ENCODE data around the gene MRPL17.

MRPL17 gene

GRCh38 chr11:6682936-6683861 lies at the start of gene MRPL17:
Gene MRPL17, minus strand, starts transcription at chr11:6683340. Its CDS starts 44 bp downstream, at chr11:6683296.
- H3K4me3 ChIP-seq (replicated peaks; ENCODE audit: low read depth, low read length), result peak within 1 kb of the TSS; percentile 85
- DNase-seq (ENCODE audit: extremely low read depth, low read depth), result peak; percentile 98
- peak; percentile 82 for TF ChIP-seq CTCF (IDR thresholded peaks at IDR 0.05; ENCODE audit: low read depth, low read length, missing control alignments)

- H3K4me3 ChIP-seq (replicated peaks; ENCODE audit: low read depth, low read length), result no peak overlapping the region
- no peak for DNase-seq (ENCODE audit: extremely low read depth, low read depth)
- no peak for TF ChIP-seq CTCF (IDR thresholded peaks at IDR 0.05; ENCODE audit: low read depth, low read length, missing control alignments)
Observed at GRCh38 chr11:6727971-6728760, 45.0 kb upstream of the MRPL17 start.

- no peak overlapping the region for H3K4me3 ChIP-seq (replicated peaks; ENCODE audit: low read depth, low read length)
- no peak for TF ChIP-seq CTCF (IDR thresholded peaks at IDR 0.05; ENCODE audit: low read depth, low read length, missing control alignments)
- DNase-seq (ENCODE audit: extremely low read depth, low read depth), result no peak
Observed at GRCh38 chr11:6725386-6725896, 42.3 kb upstream of the MRPL17 start.

GRCh38 chr11:6724013-6724412 lies 40.9 kb upstream of the MRPL17 start:
- no peak for DNase-seq (ENCODE audit: extremely low read depth, low read depth)
- no peak for TF ChIP-seq CTCF (IDR thresholded peaks at IDR 0.05; ENCODE audit: low read depth, low read length, missing control alignments)
- no peak overlapping the region for H3K4me3 ChIP-seq (replicated peaks; ENCODE audit: low read depth, low read length)

- no peak for DNase-seq (ENCODE audit: extremely low read depth, low read depth)
- no peak for TF ChIP-seq CTCF (IDR thresholded peaks at IDR 0.05; ENCODE audit: low read depth, low read length, missing control alignments)
- no peak overlapping the region for H3K4me3 ChIP-seq (replicated peaks; ENCODE audit: low read depth, low read length)
Observed at GRCh38 chr11:6721343-6721742, 38.2 kb upstream of the MRPL17 start.

GRCh38 chr11:6719576-6719975 lies 36.4 kb upstream of the MRPL17 start:
- no peak for DNase-seq (ENCODE audit: extremely low read depth, low read depth)
- no peak for TF ChIP-seq CTCF (IDR thresholded peaks at IDR 0.05; ENCODE audit: low read depth, low read length, missing control alignments)
- H3K4me3 ChIP-seq (replicated peaks; ENCODE audit: low read depth, low read length), result no peak overlapping the region

Data from HFF-Myc (cell line).